IMR-90 (cell line): ENCODE results near the gene N4BP2. TPM values are rescaled to one million over a fixed set of nuclear protein-coding genes. Genes with fewer than 3 reads are reported as not detected.
"Not testable (repeated sequence)": the region's sequence is repeated elsewhere in the genome, so short reads cannot be mapped to it uniquely, and the experiment has no call there.

Experiments used
- ATAC-seq: fragments of 200-7000 bp; cut with Tn5 transposase; 2 replicates; pipeline ENCODE4 v1.9.1; 2020; ENCODE audit warnings: low read depth, mild to moderate bottlenecking, moderate library complexity
- BruUV-seq: library from RNA; stranded (reverse); fragments of 400-500 nt; replicated peaks from 2 replicates; lab custom pipeline; 2021; lab: Mats Ljungman, UMichigan
- CTCF ChIA-PET: fragments of 300-600 bp; formaldehyde crosslinking; extraction: SDS; loops from one replicate; lab custom pipeline; 2021; ENCODE audit warnings: antibody characterized with exemption; lab: Yijun Ruan, JAX
- POLR2A ChIA-PET: fragments of 300-600 bp; sonication (Branson Sonifier 250); formaldehyde crosslinking; loops from one replicate; lab custom pipeline; 2022; ENCODE audit warnings: antibody characterized with exemption; ENCODE audit not compliant: unreplicated experiment; lab: Charles Lee
- DNase-seq: peaks from one replicate; pipeline ENCODE4 v3.0.0; 2013
- H2AFZ ChIP-seq: replicated peaks from 2 replicates; pipeline ENCODE3; 2013; ENCODE audit warnings: low read length, mild to moderate bottlenecking; ENCODE audit not compliant: poor library complexity
- H2AK5ac ChIP-seq: 2 replicates; pipeline ENCODE4 v1.6.1; 2013; ENCODE audit warnings: low read depth, low read length, inconsistent platforms
- H2AK9ac ChIP-seq: replicated peaks from 2 replicates; pipeline ENCODE3; 2013; ENCODE audit warnings: mild to moderate bottlenecking, low read depth, low read length, moderate library complexity; ENCODE audit not compliant: poor library complexity
- H2BK120ac ChIP-seq: 2 replicates; pipeline ENCODE4 v1.6.1; 2013; ENCODE audit warnings: low read depth, low read length, inconsistent platforms
- H2BK15ac ChIP-seq: 3 replicates; pipeline ENCODE4 v1.6.1; 2013; ENCODE audit warnings: low read depth, low read length, inconsistent platforms
- H2BK20ac ChIP-seq: 2 replicates; pipeline ENCODE4 v1.6.1; 2013; ENCODE audit warnings: low read depth, mild to moderate bottlenecking, inconsistent platforms, low read length, moderate library complexity
- H2BK5ac ChIP-seq: 2 replicates; pipeline ENCODE4 v1.6.1; 2013; ENCODE audit warnings: mild to moderate bottlenecking, low read depth, low read length, inconsistent platforms; ENCODE audit not compliant: poor library complexity, severe bottlenecking
- H3K14ac ChIP-seq: replicated peaks from 2 replicates; pipeline ENCODE4 v1.6.1; 2013; ENCODE audit warnings: low read depth, low read length, inconsistent platforms
- H3K18ac ChIP-seq: 2 replicates; pipeline ENCODE4 v1.6.1; 2013; ENCODE audit warnings: low read depth, low read length, control low read depth
- H3K23ac ChIP-seq: 2 replicates; pipeline ENCODE4 v1.6.1; 2013; ENCODE audit warnings: low read depth, low read length, inconsistent platforms
- H3K27ac ChIP-seq: 2 replicates; pipeline ENCODE4 v1.5.1; 2013; ENCODE audit warnings: mild to moderate bottlenecking, control low read depth, low read length; ENCODE audit not compliant: insufficient read depth
- H3K27me3 ChIP-seq: 2 replicates; pipeline ENCODE4 v1.6.1; 2013; ENCODE audit warnings: low read length; ENCODE audit not compliant: control insufficient read depth, insufficient read depth
- H3K36me3 ChIP-seq: 2 replicates; pipeline ENCODE4 v1.6.1; 2013; ENCODE audit warnings: low read length, mixed read lengths; ENCODE audit not compliant: control insufficient read depth, insufficient read depth
- H3K4ac ChIP-seq: 2 replicates; pipeline ENCODE4 v1.6.1; 2013; ENCODE audit warnings: low read depth, low read length, inconsistent platforms
- H3K4me1 ChIP-seq: 2 replicates; pipeline ENCODE4 v1.6.1; 2013; ENCODE audit warnings: low read length, mixed read lengths; ENCODE audit not compliant: control insufficient read depth, insufficient read depth
- H3K4me2 ChIP-seq: 2 replicates; pipeline ENCODE4 v1.6.1; 2013; ENCODE audit warnings: low read depth, mild to moderate bottlenecking, control low read depth, low read length, moderate library complexity
- H3K4me3 ChIP-seq: 2 replicates; pipeline ENCODE4 v1.5.1; 2013; ENCODE audit warnings: low read depth, mild to moderate bottlenecking, control low read depth, low read length, moderate library complexity; ENCODE audit not compliant: insufficient read depth
- H3K56ac ChIP-seq: 2 replicates; pipeline ENCODE4 v1.6.1; 2013; ENCODE audit warnings: low read length, inconsistent platforms; ENCODE audit not compliant: insufficient read depth; ENCODE audit errors: extremely low read depth
- H3K79me1 ChIP-seq, 2 experiments: 2 replicates each; pipeline ENCODE4 v1.6.1; 2013; ENCODE audit warnings: low read length in 2 of 2, inconsistent platforms in 1 of 2, low read depth in 1 of 2
- H3K9ac ChIP-seq: 2 replicates; pipeline ENCODE4 v1.6.1; 2013; ENCODE audit warnings: low read depth, low read length, control low read depth
- H3K9me1 ChIP-seq: 2 replicates; pipeline ENCODE4 v1.6.1; 2013; ENCODE audit warnings: low read length, inconsistent platforms; ENCODE audit not compliant: insufficient read depth
- H3K9me3 ChIP-seq: 2 replicates; pipeline ENCODE4 v1.6.1; 2013; ENCODE audit warnings: low read length; ENCODE audit not compliant: control insufficient read depth, insufficient read depth
- H4K20me1 ChIP-seq: 2 replicates; pipeline ENCODE4 v1.6.1; 2013; ENCODE audit warnings: low read length, inconsistent platforms; ENCODE audit not compliant: insufficient read depth
- H4K5ac ChIP-seq: 2 replicates; pipeline ENCODE4 v1.6.1; 2013; ENCODE audit warnings: mild to moderate bottlenecking, low read depth, low read length, control low read depth
- H4K8ac ChIP-seq, 2 experiments: 2 replicates each; pipeline ENCODE4 v1.6.1; 2013; ENCODE audit warnings: low read depth in 2 of 2, low read length in 2 of 2, control low read depth in 1 of 2, inconsistent platforms in 1 of 2
- H4K91ac ChIP-seq: 2 replicates; pipeline ENCODE4 v1.6.1; 2013; ENCODE audit warnings: low read depth, low read length, inconsistent platforms; ENCODE audit not compliant: insufficient read depth
- WGBS, 2 experiments: methylation state at CpG; one replicate each; pipeline versions ENCODE4 v1.1.5 to v1.1.7; 2013; ENCODE audit warnings: missing lambda C conversion rate in 2 of 2; ENCODE audit not compliant: insufficient read length in 1 of 2; ENCODE audit errors: extremely low coverage in 2 of 2; 5-methylcytosine and 5-hydroxymethylcytosine counted together
- dilution Hi-C: fragments of 300-500 bp; cut with HindIII; formaldehyde crosslinking; loops from one replicate; pipeline ENCODE4 v1.14.3; 2018; ENCODE audit warnings: low sequenced_read_pairs; ENCODE audit not compliant: unreplicated experiment
- in situ Hi-C: fragments of 300-500 bp; cut with MboI; formaldehyde crosslinking; loops from 3 replicates; pipeline ENCODE4 v1.14.3; 2019; ENCODE audit warnings: low sequenced_read_pairs, inconsistent platforms, mixed read lengths
- intact Hi-C: fragments of 100-400 bp; cut with micrococcal nuclease; formaldehyde crosslinking; loops from 2 replicates; pipeline ENCODE4 v1.10.0; 2022
- polyA plus RNA-seq, 3 experiments: library from polyadenylated mRNA; depleted of rRNA; stranded (reverse); fragments of >200 nt; gene quantifications; 2 replicates each; pipeline ENCODE4 v1.2.3, GENCODE V29; 2012; ENCODE audit warnings: low replicate concordance in 1 of 3
- total RNA-seq: library from RNA; depleted of rRNA; stranded (reverse); fragments of >200 nt; gene quantifications from 2 replicates; pipeline ENCODE4 v1.2.3, GENCODE V29; 2012

Gene N4BP2
- total and polyA plus RNA-seq, 2 of the 4 experiments (the other 2 are of a cell fraction) = 0.84 to 2.2 TPM

- H3K56ac ChIP-seq, H3K4me3 ChIP-seq, H2BK15ac ChIP-seq, H2BK120ac ChIP-seq, POLR2A ChIA-PET, H3K9me1 ChIP-seq, H3K4ac ChIP-seq, BruUV-seq, H3K36me3 ChIP-seq, H3K4me1 ChIP-seq, H3K23ac ChIP-seq, H2BK5ac ChIP-seq, H2AK5ac ChIP-seq, ATAC-seq, H4K8ac ChIP-seq, H3K14ac ChIP-seq, intact Hi-C loops, H2BK20ac ChIP-seq, H4K5ac ChIP-seq, H3K27me3 ChIP-seq, H3K79me1 ChIP-seq, CTCF ChIA-PET, H2AK9ac ChIP-seq, H3K9me3 ChIP-seq, H3K9ac ChIP-seq, H2AFZ ChIP-seq, H3K27ac ChIP-seq, H3K18ac ChIP-seq, dilution Hi-C loops, in situ Hi-C loops, DNase-seq, H4K20me1 ChIP-seq, H3K4me2 ChIP-seq, H4K91ac ChIP-seq: not testable (repeated sequence)
- 83% methylated on average over 1 of the region's 10 CpGs; no CpG with 5 or more reads in 1 of the 2 experiments for WGBS, 2 experiments
Observed at GRCh38 chr4:40093400-40093799, 36.8 kb downstream of the N4BP2 start.
